Stimulated activated naive CD8-positive, alpha-beta T cell treated with anti-CD3 and anti-CD28 coated beads, Interleukin-15, amount 100 ng/mL, for 72 hours (primary cell): ENCODE results near the gene PPP2R2D.

ENCODE experiments used
- ATAC-seq: fragments of 150-1000 bp; cut with Tn5 transposase; 2 replicates; pipeline ENCODE4 v1.10.0; 2021; ENCODE audit warnings: mild to moderate bottlenecking, moderate library complexity
- DNase-seq, 2 donors: peaks; one replicate each; pipeline ENCODE4 v3.0.0; 2021 to 2022
- H3K27ac Mint-ChIP-seq, 2 donors: one replicate each; pipeline ENCODE4 v1.8.0; 2022; ENCODE audit warnings: mild to moderate bottlenecking in 2 of 2, mixed read lengths in 2 of 2, moderate library complexity in 2 of 2
- H3K27me3 Mint-ChIP-seq: one replicate; pipeline ENCODE4 v1.8.0; 2022; ENCODE audit warnings: mixed read lengths
- H3K4me1 Mint-ChIP-seq: one replicate; pipeline ENCODE4 v1.8.0; 2022; ENCODE audit warnings: mild to moderate bottlenecking, mixed read lengths
- H3K4me3 Mint-ChIP-seq, 2 donors: one replicate each; pipeline ENCODE4 v1.8.0; 2022; ENCODE audit warnings: mild to moderate bottlenecking in 2 of 2, mixed read lengths in 2 of 2, moderate library complexity in 1 of 2
- H3K9me3 Mint-ChIP-seq, 2 donors: one replicate each; pipeline ENCODE4 v1.8.0; 2022; ENCODE audit warnings: mixed read lengths in 2 of 2

The PPP2R2D gene

GRCh38 chr10:131900350-131901152 lies at the start of gene PPP2R2D:
TSS of gene PPP2R2D (plus strand) at chr10:131901008. CDS start at chr10:131901149, 141 bp downstream.
- peak within 1 kb of the TSS; percentile 69 to 88 for H3K27ac Mint-ChIP-seq
- H3K27me3 Mint-ChIP-seq, result peaks cover 16% of the 10 kb centered on the region
- peak within 1 kb of the TSS; percentile 85 to 90 for H3K4me3 Mint-ChIP-seq
- ATAC-seq (peak; percentile 86), DNase-seq (peak; percentile 95 to 96)
- H3K4me1 Mint-ChIP-seq, result peaks cover 68% of the 10 kb centered on the region
- H3K9me3 Mint-ChIP-seq, result no peaks in the 10 kb centered on the region

GRCh38 chr10:131851346-131851745 lies 49.5 kb upstream of the PPP2R2D start:
- DNase-seq (no peak), ATAC-seq (no peak)
- H3K27ac Mint-ChIP-seq, result peak overlapping the region in 1 of 2 donors; percentile 36
- H3K4me3 Mint-ChIP-seq, result no peak overlapping the region
- no peaks in the 10 kb centered on the region for H3K4me1 Mint-ChIP-seq
- H3K9me3 Mint-ChIP-seq, result peaks cover 8 to 9% of the 10 kb centered on the region in 2 donors
- peaks cover 16% of the 10 kb centered on the region for H3K27me3 Mint-ChIP-seq

- no peak overlapping the region for H3K4me3 Mint-ChIP-seq
- peaks cover 16% of the 10 kb centered on the region for H3K27me3 Mint-ChIP-seq
- ATAC-seq (no peak), DNase-seq (no peak)
- peaks cover 8 to 9% of the 10 kb centered on the region in 2 donors for H3K9me3 Mint-ChIP-seq
- no peak overlapping the region for H3K27ac Mint-ChIP-seq
- H3K4me1 Mint-ChIP-seq, result no peaks in the 10 kb centered on the region
These were observed 48.5 kb upstream of the PPP2R2D start for GRCh38 chr10:131852176-131852822.

- no peak for DNase-seq
- Mint-ChIP-seq H3K4me3 (no peak overlapping the region), H3K4me1 (no peaks in the 10 kb centered on the region), H3K27me3 (peaks cover 16% of the 10 kb centered on the region), H3K9me3 (peaks cover 8 to 9% of the 10 kb centered on the region in 2 donors), H3K27ac (no peak overlapping the region)
- peak; percentile 46 for ATAC-seq
These were observed 47.8 kb upstream of the PPP2R2D start for GRCh38 chr10:131852823-131853609.

GRCh38 chr10:131853610-131853964 lies 47.2 kb upstream of the PPP2R2D start:
- Mint-ChIP-seq H3K27ac (no peak overlapping the region), H3K27me3 (peaks cover 16% of the 10 kb centered on the region), H3K4me1 (no peaks in the 10 kb centered on the region), H3K4me3 (no peak overlapping the region), H3K9me3 (peaks cover 8 to 9% of the 10 kb centered on the region in 2 donors)
- DNase-seq (no peak), ATAC-seq (no peak)

DNA sequence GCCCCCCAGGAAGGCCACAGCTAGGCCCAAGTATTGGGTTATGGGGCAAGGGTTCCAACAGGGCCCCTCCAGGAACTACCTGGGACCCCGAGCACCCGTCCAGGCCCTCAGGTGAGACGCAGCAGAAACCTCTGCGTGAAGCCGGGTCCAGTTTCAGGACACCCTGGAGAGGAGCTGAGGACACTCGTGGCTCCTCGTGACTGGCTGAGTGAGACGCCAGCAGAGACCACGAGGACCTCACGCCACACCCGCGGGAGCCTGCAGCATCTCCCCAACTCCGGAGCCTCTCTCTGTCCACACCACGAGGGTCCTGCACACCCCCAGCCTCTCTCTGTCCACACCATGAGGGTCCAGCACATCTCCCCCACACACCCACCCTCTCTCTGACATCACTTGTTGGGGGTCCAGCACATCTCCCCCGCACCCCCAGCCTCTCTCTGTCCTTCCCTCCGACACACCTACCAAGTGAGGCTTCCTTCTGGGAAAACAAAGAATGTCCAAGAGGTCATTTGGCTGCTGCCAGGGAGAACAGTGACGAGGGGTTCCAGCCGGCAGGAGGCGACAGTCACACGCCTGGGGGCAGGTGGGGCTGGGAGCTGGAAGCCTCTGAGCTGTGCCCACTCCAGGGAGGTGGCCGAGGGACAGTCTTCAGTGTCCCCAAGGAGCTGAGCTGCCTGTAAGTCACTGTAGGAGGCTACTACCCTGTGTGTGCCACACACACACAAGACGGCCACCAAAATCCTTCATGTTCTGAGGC lies 46.1 kb upstream of the PPP2R2D start:
- H3K4me3 Mint-ChIP-seq, result no peak overlapping the region
- ATAC-seq (no peak), DNase-seq (no peak)
- no peaks in the 10 kb centered on the region for H3K4me1 Mint-ChIP-seq
- H3K27me3 Mint-ChIP-seq, result peaks cover 16% of the 10 kb centered on the region
- no peak overlapping the region for H3K27ac Mint-ChIP-seq
- H3K9me3 Mint-ChIP-seq, result peaks cover 8 to 9% of the 10 kb centered on the region in 2 donors

DNA sequence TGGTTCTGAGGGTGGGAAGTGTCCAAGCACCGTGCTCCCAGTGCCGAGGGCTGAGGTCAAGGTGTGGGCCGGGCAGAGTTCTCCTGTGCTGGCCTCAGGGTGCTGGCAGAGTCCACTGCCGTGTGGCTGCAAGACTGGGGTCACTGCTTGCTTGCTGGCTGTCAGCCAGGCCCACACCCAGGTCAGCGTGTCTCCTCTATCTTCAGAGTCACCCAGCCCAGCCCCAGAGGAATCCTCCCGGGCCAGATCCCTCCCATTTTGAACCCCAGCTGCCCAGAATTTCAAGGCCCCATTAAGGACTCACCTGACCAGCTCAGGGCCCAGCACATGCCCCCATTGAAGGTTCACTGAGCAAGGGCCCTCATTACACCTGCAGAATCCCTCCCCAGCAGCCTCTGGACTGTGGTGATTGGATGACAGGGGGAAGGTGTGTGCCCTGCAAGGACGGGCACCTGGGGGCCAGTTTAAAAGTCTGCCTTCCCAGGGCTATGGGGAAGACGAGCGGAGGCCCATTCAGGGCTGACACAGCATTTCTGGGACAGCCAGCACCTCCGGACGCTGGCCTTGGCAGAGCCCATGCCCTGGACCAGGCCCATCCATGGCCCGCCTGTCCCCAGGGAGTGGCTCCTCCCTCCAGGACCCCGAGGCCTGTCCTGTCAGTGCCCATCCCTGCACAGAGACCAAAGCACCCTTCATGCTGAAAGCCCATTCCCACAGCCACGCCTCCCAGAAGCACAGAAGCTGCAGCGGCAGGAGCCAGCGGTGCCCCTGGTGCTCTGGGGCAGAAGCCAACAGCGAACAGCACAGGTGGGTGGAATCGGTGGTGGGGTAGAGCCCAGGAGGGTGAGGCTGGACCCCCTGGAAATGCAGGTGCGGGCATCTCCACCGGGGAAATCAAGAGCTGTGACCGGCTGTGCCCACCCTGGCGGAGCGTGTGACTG lies 45.1 kb upstream of the PPP2R2D start:
- ATAC-seq, result no peak
- H3K4me3 Mint-ChIP-seq, result no peak overlapping the region
- H3K27me3 Mint-ChIP-seq, result peaks cover 22% of the 10 kb centered on the region
- no peak overlapping the region for H3K27ac Mint-ChIP-seq
- peaks cover 6 to 7% of the 10 kb centered on the region in 2 donors for H3K9me3 Mint-ChIP-seq
- no peak for DNase-seq
- no peaks in the 10 kb centered on the region for H3K4me1 Mint-ChIP-seq

DNA sequence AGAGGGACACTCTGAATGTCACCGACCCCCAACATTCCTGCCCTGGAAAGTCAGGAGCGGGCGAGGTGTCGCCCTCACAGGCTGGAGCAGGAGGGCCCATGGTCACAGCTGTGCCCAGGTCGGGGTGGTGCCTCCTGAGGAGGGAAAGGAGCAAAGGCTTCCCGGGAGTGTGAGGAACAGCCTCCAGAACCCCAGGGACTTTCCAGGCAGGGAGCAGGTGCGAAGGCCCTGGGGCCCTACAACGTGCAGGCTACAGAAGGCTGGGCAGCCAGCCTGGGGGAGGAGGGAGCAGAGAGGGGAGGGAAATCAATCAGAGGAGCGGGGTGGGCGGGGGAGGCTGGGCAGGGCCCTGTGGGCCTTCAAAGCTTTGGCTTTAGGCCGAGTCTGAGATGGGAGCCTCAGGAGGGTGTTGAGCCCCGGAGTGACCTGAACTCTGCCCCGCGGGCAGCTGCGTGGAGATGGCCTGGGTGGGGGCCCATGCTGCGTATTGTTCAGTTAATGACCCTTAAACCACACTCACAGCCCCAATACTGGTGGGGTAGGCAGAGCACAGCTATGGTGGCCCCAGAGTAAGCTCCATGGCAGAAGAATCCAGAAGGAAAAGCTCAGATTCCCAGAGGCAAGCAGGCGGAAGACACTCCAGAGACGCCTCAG lies 44.2 kb upstream of the PPP2R2D start:
- Mint-ChIP-seq H3K9me3 (no peaks in the 10 kb centered on the region), H3K27ac (no peak overlapping the region)
- DNase-seq, result no peak

GRCh38 chr10:131857156-131858117 lies 43.4 kb upstream of the PPP2R2D start:
- no peaks in the 10 kb centered on the region for H3K9me3 Mint-ChIP-seq
- no peak overlapping the region for H3K27ac Mint-ChIP-seq
- H3K4me1 Mint-ChIP-seq, result no peaks in the 10 kb centered on the region
- DNase-seq (no peak), ATAC-seq (no peak)
- H3K4me3 Mint-ChIP-seq, result no peak overlapping the region
- peaks cover 27% of the 10 kb centered on the region for H3K27me3 Mint-ChIP-seq

More for the DNA sequence above, 44.2 kb upstream of the PPP2R2D start:
- no peak for ATAC-seq
- Mint-ChIP-seq H3K27me3 (peaks cover 27% of the 10 kb centered on the region), H3K4me3 (no peak overlapping the region), H3K4me1 (no peaks in the 10 kb centered on the region)

- Mint-ChIP-seq H3K4me3 (no peak overlapping the region), H3K4me1 (no peaks in the 10 kb centered on the region)
- no peak for ATAC-seq
These were observed 42.7 kb upstream of the PPP2R2D start for GRCh38 chr10:131858118-131858515.

GRCh38 chr10:131858583-131859340 lies 42.0 kb upstream of the PPP2R2D start:
- peak overlapping the region in 1 of 2 donors; percentile 48 for H3K27ac Mint-ChIP-seq
- H3K27me3 Mint-ChIP-seq, result peaks cover 27% of the 10 kb centered on the region
- DNase-seq (no peak), ATAC-seq (no peak)
- no peak overlapping the region for H3K4me3 Mint-ChIP-seq
- H3K4me1 Mint-ChIP-seq, result no peaks in the 10 kb centered on the region
- H3K9me3 Mint-ChIP-seq, result no peaks in the 10 kb centered on the region

More at GRCh38 chr10:131858118-131858515, 42.7 kb upstream of the PPP2R2D start:
- no peak overlapping the region for H3K27ac Mint-ChIP-seq
- no peak for DNase-seq
- H3K9me3 Mint-ChIP-seq, result no peaks in the 10 kb centered on the region
- peaks cover 27% of the 10 kb centered on the region for H3K27me3 Mint-ChIP-seq

DNA sequence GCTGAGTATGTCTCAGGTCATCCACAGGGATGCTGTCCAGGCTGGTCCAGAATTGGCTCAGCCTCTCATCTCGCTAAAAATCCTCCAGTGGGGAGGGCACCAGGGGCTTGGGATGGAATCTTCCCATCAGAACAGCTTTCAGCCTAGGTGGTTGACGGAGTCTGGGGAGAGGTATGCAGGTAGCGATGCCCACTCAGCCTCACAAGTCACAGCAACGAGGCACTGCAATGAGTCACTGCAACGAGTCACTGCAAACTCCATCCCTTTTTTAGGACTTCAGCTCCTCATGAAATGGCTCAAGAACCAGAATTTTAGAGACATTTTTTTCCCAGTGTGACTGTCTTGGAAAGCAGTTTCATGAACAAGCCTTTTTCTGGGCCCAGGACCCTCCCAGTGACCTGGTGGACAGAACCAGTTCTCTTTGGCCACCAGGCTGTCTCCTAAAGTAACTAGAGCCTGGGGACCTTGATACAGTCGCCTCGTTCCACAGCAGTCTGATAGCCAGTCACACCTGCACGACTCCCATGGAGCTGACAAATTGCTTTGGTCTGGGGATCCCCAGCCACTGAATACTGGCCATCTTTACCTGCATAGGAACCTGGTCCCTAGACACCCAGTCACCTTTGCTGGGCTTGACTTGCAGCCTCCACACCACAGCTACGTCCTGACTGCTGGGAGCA lies 41.3 kb upstream of the PPP2R2D start:
- no peak for DNase-seq
- ATAC-seq, result no peak
- no peaks in the 10 kb centered on the region for H3K9me3 Mint-ChIP-seq

More for the DNA sequence above, 41.3 kb upstream of the PPP2R2D start:
- Mint-ChIP-seq H3K4me3 (no peak overlapping the region), H3K27me3 (peaks cover 27% of the 10 kb centered on the region), H3K27ac (no peak overlapping the region), H3K4me1 (no peaks in the 10 kb centered on the region)
